Activated CD8-positive, alpha-beta T cell treated with anti-CD3 and anti-CD28 coated beads for 36 hours (primary cell): ENCODE measurements around the gene ERH. TPM values are rescaled to one million over a fixed set of nuclear protein-coding genes. Genes with fewer than 3 reads are reported as not detected.

Source experiments
- ATAC-seq: fragments of 200-7000 bp; cut with Tn5 transposase; one replicate; pipeline ENCODE4 v1.10.0; 2021; ENCODE audit warnings: mild to moderate bottlenecking, moderate library complexity
- CTCF ChIA-PET: fragments of 350-600 bp; sonication (Branson Sonifier 250); formaldehyde crosslinking; loops from one replicate; lab custom pipeline; 2021; ENCODE audit warnings: antibody characterized with exemption; lab: Charles Lee
- POLR2A ChIA-PET: fragments of 350-600 bp; sonication (Branson Sonifier 250); formaldehyde crosslinking; loops from one replicate; lab custom pipeline; 2021; ENCODE audit warnings: antibody characterized with exemption; lab: Charles Lee
- DNase-seq: peaks from one replicate; pipeline ENCODE4 v3.0.0-alpha.2; 2020
- H3K27ac Mint-ChIP-seq: one replicate; pipeline ENCODE4 v1.8.0; 2021; ENCODE audit warnings: mild to moderate bottlenecking, mixed read lengths
- H3K27me3 Mint-ChIP-seq: one replicate; pipeline ENCODE4 v1.8.0; 2021; ENCODE audit warnings: mixed read lengths
- H3K36me3 Mint-ChIP-seq: one replicate; pipeline ENCODE4 v1.8.0; 2021; ENCODE audit warnings: low read depth, mixed read lengths
- H3K4me1 Mint-ChIP-seq: one replicate; pipeline ENCODE4 v1.8.0; 2021; ENCODE audit warnings: low read depth, mixed read lengths
- H3K4me3 Mint-ChIP-seq: one replicate; pipeline ENCODE4 v1.8.0; 2021; ENCODE audit warnings: mild to moderate bottlenecking, moderate library complexity, mixed read lengths
- H3K9me3 Mint-ChIP-seq: one replicate; pipeline ENCODE4 v1.8.0; 2021; ENCODE audit warnings: mixed read lengths
- CTCF ChIP-seq: fragments of 200-600 bp; IDR thresholded peaks from one replicate; pipeline ENCODE4 v1.8.0; 2022; ENCODE audit warnings: antibody characterized with exemption, mild to moderate bottlenecking
- intact Hi-C: fragments of 100-400 bp; cut with micrococcal nuclease; formaldehyde crosslinking; loops from one replicate; pipeline ENCODE4 v1.10.0; 2022
- total RNA-seq, 2 experiments: library from RNA; stranded (reverse); gene quantifications; one replicate each; pipeline ENCODE4 v1.2.3, GENCODE V29; 2021

The ERH gene
- total RNA-seq, 2 experiments from 2014 or later: 301 to 313 TPM

- CTCF ChIA-PET: interaction anchor here (0.7 to 1.2 kb wide), 2 partner anchors 104 to 116 kb away, joined by 3 to 7 read pairs; no protein-coding TSS in a partner anchor
- no peaks in the 10 kb centered on the region for H3K36me3 Mint-ChIP-seq
- no peaks in the 10 kb centered on the region for H3K4me1 Mint-ChIP-seq
- peak; percentile 9 for DNase-seq
- intact Hi-C loops: no loop called here
- H3K27me3 Mint-ChIP-seq: no peaks in the 10 kb centered on the region
- no peaks in the 10 kb centered on the region for H3K9me3 Mint-ChIP-seq
- POLR2A ChIA-PET: interaction anchor here (0.6 to 1.4 kb wide), 3 partner anchors 10 to 51 kb away, joined by 3 to 4 read pairs (median 3); partner anchors contain the start of genes ERH and SLC39A9
- no peak overlapping the region for H3K4me3 Mint-ChIP-seq
- TF ChIP-seq CTCF: peak; percentile 17
- peak; percentile 30 for ATAC-seq
- H3K27ac Mint-ChIP-seq: no peak overlapping the region
Observed at GRCh38 chr14:69346710-69347109, 51.4 kb downstream of the ERH start.

- H3K36me3 Mint-ChIP-seq: no peaks in the 10 kb centered on the region
- DNase-seq: no peak
- TF ChIP-seq CTCF: no peak
- H3K4me3 Mint-ChIP-seq: no peak overlapping the region
- intact Hi-C loops: no loop called here
- no peaks in the 10 kb centered on the region for H3K4me1 Mint-ChIP-seq
- ChIA-PET POLR2A (no interaction called here), CTCF (interaction anchor here (0.8 kb wide), 1 partner anchor 103 kb away, joined by 3 read pairs; no protein-coding TSS in a partner anchor)
- no peak overlapping the region for H3K27ac Mint-ChIP-seq
- H3K27me3 Mint-ChIP-seq: peaks cover 2% of the 10 kb centered on the region
- ATAC-seq: no peak
- no peaks in the 10 kb centered on the region for H3K9me3 Mint-ChIP-seq
Observed at GRCh38 chr14:69345402-69345801, 52.7 kb downstream of the ERH start.

- DNase-seq (no peak), ATAC-seq (no peak)
- ChIA-PET POLR2A (no interaction called here), CTCF (no interaction called here)
- no peak overlapping the region for H3K4me3 Mint-ChIP-seq
- H3K27ac Mint-ChIP-seq: no peak overlapping the region
- H3K4me1 Mint-ChIP-seq: no peaks in the 10 kb centered on the region
- H3K27me3 Mint-ChIP-seq: peaks cover 2% of the 10 kb centered on the region
- TF ChIP-seq CTCF: no peak
- intact Hi-C loops: no loop called here
- H3K36me3 Mint-ChIP-seq: no peaks in the 10 kb centered on the region
- no peaks in the 10 kb centered on the region for H3K9me3 Mint-ChIP-seq
Observed at GRCh38 chr14:69344171-69344570, 53.9 kb downstream of the ERH start.

GRCh38 chr14:69342928-69343525 is 55.1 kb downstream of the ERH start:
- ATAC-seq: no peak
- TF ChIP-seq CTCF: no peak
- Mint-ChIP-seq H3K27me3 (peaks cover 2% of the 10 kb centered on the region), H3K9me3 (no peaks in the 10 kb centered on the region), H3K36me3 (no peaks in the 10 kb centered on the region), H3K4me1 (no peaks in the 10 kb centered on the region), H3K27ac (no peak overlapping the region), H3K4me3 (no peak overlapping the region)
- CTCF ChIA-PET: interaction anchor here (0.9 to 1.8 kb wide), 2 partner anchors 117 to 214 kb away, joined by 3 read pairs; no protein-coding TSS in a partner anchor
- POLR2A ChIA-PET: interaction anchor here (0.9 to 1.2 kb wide), 2 partner anchors 8 to 18 kb away, joined by 3 to 4 read pairs; no protein-coding TSS in a partner anchor
- DNase-seq: no peak
- intact Hi-C loops: no loop called here

GRCh38 chr14:69339426-69339825 is 58.7 kb downstream of the ERH start:
- Mint-ChIP-seq H3K36me3 (no peaks in the 10 kb centered on the region), H3K27ac (no peak overlapping the region), H3K9me3 (no peaks in the 10 kb centered on the region), H3K4me3 (no peak overlapping the region), H3K4me1 (peaks cover 9% of the 10 kb centered on the region), H3K27me3 (peaks cover 2% of the 10 kb centered on the region)
- DNase-seq (no peak), ATAC-seq (no peak)
- intact Hi-C loops: no loop called here
- POLR2A ChIA-PET: no interaction called here
- no peak for TF ChIP-seq CTCF
- CTCF ChIA-PET: no interaction called here
